Liver (tissue), 9 donors: ENCODE results near the gene STAP2. TPM values are rescaled to one million over a fixed set of nuclear protein-coding genes. Genes with fewer than 3 reads are reported as not detected.

Experiments used
- DNase-seq: peaks from one replicate; pipeline ENCODE4 v3.0.0-alpha.2; 2017; ENCODE audit warnings: low spot score
- H3K27ac ChIP-seq, 2 donors: one replicate each; pipeline ENCODE4 v1.7.0; 2013; ENCODE audit warnings: inconsistent platforms in 2 of 2, low read length in 2 of 2, control low read depth in 1 of 2, low read depth in 1 of 2, mild to moderate bottlenecking in 1 of 2
- H3K27me3 ChIP-seq, 4 donors: one replicate each; pipeline versions ENCODE4 v1.6.1 to v1.7.0; 2013; ENCODE audit warnings: low read length in 3 of 4, inconsistent platforms in 1 of 4, mild to moderate bottlenecking in 1 of 4, moderate library complexity in 1 of 4; ENCODE audit not compliant: control insufficient read depth in 4 of 4, insufficient read depth in 4 of 4
- H3K36me3 ChIP-seq, 4 donors: one replicate each; pipeline versions ENCODE4 v1.6.1 to v1.7.0; 2013; ENCODE audit warnings: low read length in 3 of 4, mild to moderate bottlenecking in 3 of 4, low read depth in 1 of 4, moderate library complexity in 1 of 4; ENCODE audit not compliant: control insufficient read depth in 4 of 4, insufficient read depth in 3 of 4
- H3K4me1 ChIP-seq, 4 donors: one replicate each; pipeline versions ENCODE4 v1.6.1 to v1.7.0; 2013; ENCODE audit warnings: low read length in 3 of 4, mild to moderate bottlenecking in 3 of 4, moderate library complexity in 1 of 4; ENCODE audit not compliant: control insufficient read depth in 4 of 4, insufficient read depth in 4 of 4
- H3K4me3 ChIP-seq, 3 donors: one replicate each; pipeline versions ENCODE4 v1.6.1 to v1.7.0; 2013; ENCODE audit warnings: low read length in 3 of 3, control low read depth in 1 of 3, low read depth in 1 of 3, mild to moderate bottlenecking in 1 of 3
- H3K9ac ChIP-seq, 2 donors: one replicate each; pipeline ENCODE4 v1.7.0; 2013; ENCODE audit warnings: low read length in 2 of 2, mild to moderate bottlenecking in 2 of 2, moderate library complexity in 2 of 2, control low read depth in 1 of 2, low read depth in 1 of 2
- H3K9me3 ChIP-seq, 4 donors: one replicate each; pipeline versions ENCODE4 v1.6.1 to v1.7.0; 2013; ENCODE audit warnings: low read length in 3 of 4; ENCODE audit not compliant: control insufficient read depth in 4 of 4
- EGR1 ChIP-seq, 2 donors: IDR thresholded peaks; 2 replicates each; pipeline ENCODE4 v1.6.1; 2016 to 2018; ENCODE audit warnings: antibody characterized with exemption in 2 of 2, low read depth in 2 of 2
- FOXA1 ChIP-seq: IDR thresholded peaks from 2 replicates; pipeline ENCODE4 v1.6.1; 2016; ENCODE audit warnings: antibody characterized with exemption
- GABPA ChIP-seq, 2 donors: IDR thresholded peaks in 1 of 2; conservative IDR thresholded peaks in 1 of 2; 2 replicates each; pipeline ENCODE4 v1.6.1; 2016; ENCODE audit warnings: antibody characterized with exemption in 2 of 2, mild to moderate bottlenecking in 1 of 2, moderate library complexity in 1 of 2
- HNF4A ChIP-seq, 2 donors: conservative IDR thresholded peaks; 2 replicates each; pipeline ENCODE4 v1.6.1; 2016; ENCODE audit warnings: antibody characterized with exemption in 2 of 2, mild to moderate bottlenecking in 2 of 2
- HNF4G ChIP-seq: IDR thresholded peaks from 2 replicates; pipeline ENCODE4 v1.6.1; 2016; ENCODE audit warnings: antibody characterized with exemption
- JUND ChIP-seq, 2 donors: IDR thresholded peaks; 2 replicates each; pipeline ENCODE4 v1.6.1; 2016; ENCODE audit warnings: antibody characterized with exemption in 2 of 2
- NR2F2 ChIP-seq: IDR thresholded peaks from 2 replicates; pipeline ENCODE4 v1.6.1; 2016; ENCODE audit warnings: antibody characterized with exemption
- RAD21 ChIP-seq, 2 donors: IDR thresholded peaks; 2 replicates each; pipeline ENCODE4 v1.6.1; 2016; ENCODE audit warnings: antibody characterized with exemption in 2 of 2, mild to moderate bottlenecking in 2 of 2
- RXRA ChIP-seq, 2 donors: IDR thresholded peaks; 2 replicates each; pipeline ENCODE4 v1.6.1; 2017 to 2018; ENCODE audit warnings: antibody characterized with exemption in 2 of 2, mild to moderate bottlenecking in 1 of 2
- SP1 ChIP-seq: IDR thresholded peaks from 2 replicates; pipeline ENCODE4 v1.6.1; 2018; ENCODE audit warnings: antibody characterized with exemption, mild to moderate bottlenecking
- TAF1 ChIP-seq: conservative IDR thresholded peaks from 2 replicates; pipeline ENCODE4 v1.6.1; 2016; ENCODE audit warnings: antibody characterized with exemption, mild to moderate bottlenecking
- ZBTB33 ChIP-seq: IDR thresholded peaks from 2 replicates; pipeline ENCODE4 v1.6.1; 2016; ENCODE audit warnings: antibody characterized with exemption
- WGBS: extraction: QIAGEN DNeasy Blood & Tissue Kit; methylation state at CpG from one replicate; pipeline ENCODE4 v1.1.7; 2013; 5-methylcytosine and 5-hydroxymethylcytosine counted together
- polyA plus RNA-seq, 2 donors: library from polyadenylated mRNA; stranded (reverse) in 1 of 2; unstranded in 1 of 2; fragments of 200-250 nt in 1 of 2; fragments of >200 nt in 1 of 2; fragmentation: Nextera tagmentation in 1 of 2; extraction: Ambion mirVana in 1 of 2; gene quantifications; one replicate each; pipeline versions ENCODE4 v1.2.1 to v1.2.3, GENCODE V29; 2013 to 2015
- total RNA-seq, 2 donors: library from RNA; depleted of rRNA; stranded (reverse); fragments of >200 nt; gene quantifications; one replicate each; pipeline ENCODE4 v1.2.3, GENCODE V29; 2014
- TF ChIP-seq, protein P1 (sequence below): IDR thresholded peaks from 2 replicates; pipeline ENCODE4 v1.6.1; 2016; ENCODE audit warnings: antibody characterized with exemption
- TF ChIP-seq, protein P2 (sequence below): fragments of 150-350 bp; IDR thresholded peaks from 2 replicates; pipeline ENCODE4 v1.5.1; 2017; ENCODE audit warnings: improper control_type of control experiment, low read depth, low read length; ENCODE audit not compliant: missing input control
- TF ChIP-seq, protein P3 (sequence below): IDR thresholded peaks from 2 replicates; pipeline ENCODE4 v1.6.1; 2016; ENCODE audit warnings: antibody characterized with exemption
- donor health status: healthy.
- donor health status: healthy.
- donor health status: healthy.
- donor health status: healthy.
- donor health status: healthy.

STAP2 gene
- total and polyA plus RNA-seq, 4 donors: 8.6 to 26.4 (median 24.0) TPM

GRCh38 chr19:4278419-4279266 is 60.0 kb downstream of the STAP2 start, which contains the start of gene SHD:
Gene SHD (plus strand): TSS chr19:4279266. CDS start chr19:4280064, 798 bp downstream.
- Histone ChIP-seq H3K36me3 (no peaks in the 10 kb centered on the region), H3K4me3 (peak within 1 kb of the TSS in 2 of 3 donors; percentile 20 to 54), H3K27me3 (no peaks in the 10 kb centered on the region), H3K4me1 (peaks cover 7 to 14% (median 9%) of the 10 kb centered on the region in 4 donors), H3K9ac (no peak within 1 kb of the TSS), H3K27ac (no peak within 1 kb of the TSS), H3K9me3 (no peaks in the 10 kb centered on the region)
- 11% methylated on average over 44 of the region's 44 CpGs for whole genome bisulfite sequencing
- no peak for TF ChIP-seq JUND (IDR thresholded peaks at IDR 0.05)
- TF ChIP-seq NR2F2: no peak
- TF ChIP-seq FOXA1: no peak
- TF ChIP-seq ZBTB33: no peak
- TF ChIP-seq, protein P1, sequence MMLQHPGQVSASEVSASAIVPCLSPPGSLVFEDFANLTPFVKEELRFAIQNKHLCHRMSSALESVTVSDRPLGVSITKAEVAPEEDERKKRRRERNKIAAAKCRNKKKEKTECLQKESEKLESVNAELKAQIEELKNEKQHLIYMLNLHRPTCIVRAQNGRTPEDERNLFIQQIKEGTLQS: no peak
- TF ChIP-seq GABPA (IDR thresholded peaks at IDR 0.05 in 1 of 2, conservative IDR thresholded peaks at IDR 0.05 in 1 of 2): no peak
- TF ChIP-seq, protein P2, sequence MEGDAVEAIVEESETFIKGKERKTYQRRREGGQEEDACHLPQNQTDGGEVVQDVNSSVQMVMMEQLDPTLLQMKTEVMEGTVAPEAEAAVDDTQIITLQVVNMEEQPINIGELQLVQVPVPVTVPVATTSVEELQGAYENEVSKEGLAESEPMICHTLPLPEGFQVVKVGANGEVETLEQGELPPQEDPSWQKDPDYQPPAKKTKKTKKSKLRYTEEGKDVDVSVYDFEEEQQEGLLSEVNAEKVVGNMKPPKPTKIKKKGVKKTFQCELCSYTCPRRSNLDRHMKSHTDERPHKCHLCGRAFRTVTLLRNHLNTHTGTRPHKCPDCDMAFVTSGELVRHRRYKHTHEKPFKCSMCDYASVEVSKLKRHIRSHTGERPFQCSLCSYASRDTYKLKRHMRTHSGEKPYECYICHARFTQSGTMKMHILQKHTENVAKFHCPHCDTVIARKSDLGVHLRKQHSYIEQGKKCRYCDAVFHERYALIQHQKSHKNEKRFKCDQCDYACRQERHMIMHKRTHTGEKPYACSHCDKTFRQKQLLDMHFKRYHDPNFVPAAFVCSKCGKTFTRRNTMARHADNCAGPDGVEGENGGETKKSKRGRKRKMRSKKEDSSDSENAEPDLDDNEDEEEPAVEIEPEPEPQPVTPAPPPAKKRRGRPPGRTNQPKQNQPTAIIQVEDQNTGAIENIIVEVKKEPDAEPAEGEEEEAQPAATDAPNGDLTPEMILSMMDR: no peak
- TF ChIP-seq HNF4A (conservative IDR thresholded peaks at IDR 0.05): no peak
- TF ChIP-seq RAD21 (IDR thresholded peaks at IDR 0.05): no peak
- no peak for DNase-seq

- H3K4me1 ChIP-seq: peaks cover 7 to 14% (median 9%) of the 10 kb centered on the region in 4 donors
- no peak overlapping the region for H3K9ac ChIP-seq
- no peaks in the 10 kb centered on the region for H3K9me3 ChIP-seq
- no peak overlapping the region for H3K4me3 ChIP-seq
- TF ChIP-seq HNF4A (conservative IDR thresholded peaks at IDR 0.05): no peak
- no peak for TF ChIP-seq FOXA1
- TF ChIP-seq, protein P1: no peak
- TF ChIP-seq RXRA (IDR thresholded peaks at IDR 0.05): no peak
- TF ChIP-seq JUND (IDR thresholded peaks at IDR 0.05): no peak
- no peak for TF ChIP-seq HNF4G
- TF ChIP-seq TAF1: no peak
- TF ChIP-seq, protein P2: no peak
- TF ChIP-seq, protein P3, sequence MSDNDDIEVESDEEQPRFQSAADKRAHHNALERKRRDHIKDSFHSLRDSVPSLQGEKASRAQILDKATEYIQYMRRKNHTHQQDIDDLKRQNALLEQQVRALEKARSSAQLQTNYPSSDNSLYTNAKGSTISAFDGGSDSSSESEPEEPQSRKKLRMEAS: no peak
- TF ChIP-seq NR2F2: no peak
- no peak for TF ChIP-seq EGR1 (IDR thresholded peaks at IDR 0.05; ENCODE audit: low read depth in 2 of 2)
- no peak for TF ChIP-seq ZBTB33
- TF ChIP-seq SP1: no peak
- no peaks in the 10 kb centered on the region for H3K27me3 ChIP-seq
- no peak overlapping the region for H3K27ac ChIP-seq
- WGBS: 52% methylated on average over 4 of the region's 4 CpGs
- no peak for DNase-seq
- no peaks in the 10 kb centered on the region for H3K36me3 ChIP-seq
These were observed 60.6 kb downstream of the STAP2 start for GRCh38 chr19:4278010-4278409.
